Liver (tissue), 3 donors: Measurements from ENCODE around the gene VAT1.

Experiments
- ATF3 ChIP-seq: IDR thresholded peaks from 2 replicates; pipeline ENCODE4 v1.6.1; 2016; ENCODE audit warnings: antibody characterized with exemption
- EGR1 ChIP-seq, 2 donors: IDR thresholded peaks; 2 replicates each; pipeline ENCODE4 v1.6.1; 2016 to 2018; ENCODE audit warnings: antibody characterized with exemption in 2 of 2, low read depth in 2 of 2
- GABPA ChIP-seq, 2 donors: IDR thresholded peaks in 1 of 2; conservative IDR thresholded peaks in 1 of 2; 2 replicates each; pipeline ENCODE4 v1.6.1; 2016; ENCODE audit warnings: antibody characterized with exemption in 2 of 2, mild to moderate bottlenecking in 1 of 2, moderate library complexity in 1 of 2
- MAX ChIP-seq: IDR thresholded peaks from 2 replicates; pipeline ENCODE4 v1.6.1; 2016; ENCODE audit warnings: antibody characterized with exemption
- RAD21 ChIP-seq, 2 donors: IDR thresholded peaks; 2 replicates each; pipeline ENCODE4 v1.6.1; 2016; ENCODE audit warnings: antibody characterized with exemption in 2 of 2, mild to moderate bottlenecking in 2 of 2
- RXRA ChIP-seq, 2 donors: IDR thresholded peaks; 2 replicates each; pipeline ENCODE4 v1.6.1; 2017 to 2018; ENCODE audit warnings: antibody characterized with exemption in 2 of 2, mild to moderate bottlenecking in 1 of 2
- SP1 ChIP-seq: IDR thresholded peaks from 2 replicates; pipeline ENCODE4 v1.6.1; 2018; ENCODE audit warnings: antibody characterized with exemption, mild to moderate bottlenecking
- TAF1 ChIP-seq: conservative IDR thresholded peaks from 2 replicates; pipeline ENCODE4 v1.6.1; 2016; ENCODE audit warnings: antibody characterized with exemption, mild to moderate bottlenecking
- YY1 ChIP-seq: IDR thresholded peaks from 2 replicates; pipeline ENCODE4 v1.6.1; 2016; ENCODE audit warnings: antibody characterized with exemption, mild to moderate bottlenecking
- ZBTB33 ChIP-seq: IDR thresholded peaks from 2 replicates; pipeline ENCODE4 v1.6.1; 2016; ENCODE audit warnings: antibody characterized with exemption
- TF ChIP-seq, protein P1 (sequence below): fragments of 150-350 bp; IDR thresholded peaks from 2 replicates; pipeline ENCODE4 v1.5.1; 2017; ENCODE audit warnings: improper control_type of control experiment, low read depth, low read length; ENCODE audit not compliant: missing input control
- donor health status: healthy.
- donor health status: healthy.

- TF ChIP-seq MAX (no peak), SP1 (no peak), ATF3 (no peak), RXRA (IDR thresholded peaks at IDR 0.05) (no peak), RAD21 (IDR thresholded peaks at IDR 0.05) (no peak), EGR1 (IDR thresholded peaks at IDR 0.05; ENCODE audit: low read depth in 2 of 2) (no peak), GABPA (IDR thresholded peaks at IDR 0.05 in 1 of 2, conservative IDR thresholded peaks at IDR 0.05 in 1 of 2) (no peak), ZBTB33 (no peak), YY1 (no peak), TAF1 (no peak)
- TF ChIP-seq, protein P1, sequence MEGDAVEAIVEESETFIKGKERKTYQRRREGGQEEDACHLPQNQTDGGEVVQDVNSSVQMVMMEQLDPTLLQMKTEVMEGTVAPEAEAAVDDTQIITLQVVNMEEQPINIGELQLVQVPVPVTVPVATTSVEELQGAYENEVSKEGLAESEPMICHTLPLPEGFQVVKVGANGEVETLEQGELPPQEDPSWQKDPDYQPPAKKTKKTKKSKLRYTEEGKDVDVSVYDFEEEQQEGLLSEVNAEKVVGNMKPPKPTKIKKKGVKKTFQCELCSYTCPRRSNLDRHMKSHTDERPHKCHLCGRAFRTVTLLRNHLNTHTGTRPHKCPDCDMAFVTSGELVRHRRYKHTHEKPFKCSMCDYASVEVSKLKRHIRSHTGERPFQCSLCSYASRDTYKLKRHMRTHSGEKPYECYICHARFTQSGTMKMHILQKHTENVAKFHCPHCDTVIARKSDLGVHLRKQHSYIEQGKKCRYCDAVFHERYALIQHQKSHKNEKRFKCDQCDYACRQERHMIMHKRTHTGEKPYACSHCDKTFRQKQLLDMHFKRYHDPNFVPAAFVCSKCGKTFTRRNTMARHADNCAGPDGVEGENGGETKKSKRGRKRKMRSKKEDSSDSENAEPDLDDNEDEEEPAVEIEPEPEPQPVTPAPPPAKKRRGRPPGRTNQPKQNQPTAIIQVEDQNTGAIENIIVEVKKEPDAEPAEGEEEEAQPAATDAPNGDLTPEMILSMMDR: no peak
These were observed 2.8 kb downstream of the VAT1 start for GRCh38 chr17:43019418-43019817.
